ENCODE results near the gene B4GALNT3. TPM values are rescaled to one million over a fixed set of nuclear protein-coding genes. Genes with fewer than 3 reads are reported as not detected.

B4GALNT3 gene
- total and polyA plus RNA-seq, 3 donors from 2014 or later = 16.7 to 34.6 (median 24.3) TPM

GRCh38 chr12:552466-552865, 92.7 kb downstream of the B4GALNT3 start:
- Histone ChIP-seq H3K4me1 (peaks cover 7% of the 10 kb centered on the region), H3K4me3 (no peak overlapping the region), H3K36me3 (ENCODE audit: low read depth, missing control alignments) (no peaks in the 10 kb centered on the region), H3K9me3 (no peaks in the 10 kb centered on the region), H3K27me3 (no peaks in the 10 kb centered on the region), H3K27ac (no peak overlapping the region)
- no peak for TF ChIP-seq POLR2A (IDR thresholded peaks at IDR 0.05)
- no peak for TF ChIP-seq CTCF (IDR thresholded peaks at IDR 0.05)
- 30 to 52% methylated on average over 2 to 6 of the region's 6 CpGs for WGBS, 2 donors
- DNase-seq = peak; percentile 25
- intact Hi-C loops (cut with DNase I; ENCODE audit: low total_unique reads) = no loop called here

DNA sequence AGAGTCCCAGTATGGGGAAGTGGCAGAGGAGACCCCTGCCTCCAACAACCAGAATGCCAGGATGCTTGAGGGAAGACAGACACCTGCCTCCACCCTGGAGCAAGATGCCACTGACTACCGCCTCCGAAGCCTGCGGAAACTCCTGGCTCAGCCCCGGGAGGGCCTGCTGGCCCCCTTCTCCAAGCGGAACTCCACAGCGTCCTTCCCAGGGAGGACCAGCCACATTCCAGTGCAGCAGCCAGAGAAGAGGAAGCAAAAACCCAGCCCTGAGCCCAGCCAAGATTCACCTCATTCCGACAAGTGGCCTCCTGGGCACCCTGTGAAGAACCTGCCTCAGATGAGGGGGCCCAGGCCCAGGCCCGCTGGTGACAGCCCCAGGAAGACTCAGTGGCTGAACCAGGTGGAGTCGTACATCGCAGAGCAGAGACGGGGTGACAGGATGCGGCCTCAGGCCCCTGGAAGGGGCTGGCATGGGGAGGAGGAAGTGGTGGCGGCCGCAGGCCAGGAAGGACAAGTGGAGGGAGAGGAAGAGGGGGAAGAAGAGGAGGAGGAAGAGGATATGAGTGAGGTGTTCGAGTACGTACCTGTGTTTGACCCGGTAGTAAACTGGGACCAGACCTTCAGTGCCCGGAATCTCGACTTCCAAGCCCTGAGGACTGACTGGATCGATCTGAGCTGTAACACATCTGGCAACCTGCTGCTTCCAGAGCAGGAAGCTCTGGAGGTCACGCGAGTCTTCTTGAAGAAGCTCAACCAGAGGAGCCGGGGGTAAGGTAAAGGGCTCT, 93.7 kb downstream of the B4GALNT3 start:
- peaks cover 5% of the 10 kb centered on the region for H3K4me1 ChIP-seq
- no peaks in the 10 kb centered on the region for H3K36me3 ChIP-seq (ENCODE audit: low read depth, missing control alignments)
- TF ChIP-seq POLR2A (IDR thresholded peaks at IDR 0.05) (no peak), CTCF (IDR thresholded peaks at IDR 0.05) (no peak)
- H3K4me3 ChIP-seq = no peak overlapping the region
- no peak for DNase-seq
- WGBS, 2 donors = 81% methylated on average over 18 to 23 of the region's 23 CpGs
- intact Hi-C loops (cut with DNase I; ENCODE audit: low total_unique reads) = no loop called here
- H3K27ac ChIP-seq = no peak overlapping the region
- no peaks in the 10 kb centered on the region for H3K27me3 ChIP-seq
- H3K9me3 ChIP-seq = no peaks in the 10 kb centered on the region

GRCh38 chr12:554001-554285, 94.2 kb downstream of the B4GALNT3 start:
- no peak for TF ChIP-seq POLR2A (IDR thresholded peaks at IDR 0.05)
- no peak for TF ChIP-seq CTCF (IDR thresholded peaks at IDR 0.05)
- DNase-seq = no peak
- Histone ChIP-seq H3K4me3 (no peak overlapping the region), H3K36me3 (ENCODE audit: low read depth, missing control alignments) (no peaks in the 10 kb centered on the region), H3K9me3 (no peaks in the 10 kb centered on the region), H3K27ac (no peak overlapping the region), H3K27me3 (no peaks in the 10 kb centered on the region), H3K4me1 (peaks cover 5% of the 10 kb centered on the region)
- 83 to 94% methylated on average over 8 of the region's 8 CpGs for WGBS, 2 donors
- intact Hi-C loops (cut with DNase I; ENCODE audit: low total_unique reads) = no loop called here

GRCh38 chr12:556498-556897, 96.8 kb downstream of the B4GALNT3 start:
- Histone ChIP-seq H3K27me3 (no peaks in the 10 kb centered on the region), H3K4me3 (no peak overlapping the region), H3K9me3 (no peaks in the 10 kb centered on the region), H3K36me3 (ENCODE audit: low read depth, missing control alignments) (no peaks in the 10 kb centered on the region), H3K4me1 (peaks cover 5% of the 10 kb centered on the region), H3K27ac (no peak overlapping the region)
- DNase-seq = no peak
- 93 to 94% methylated on average over 17 to 20 of the region's 20 CpGs for WGBS, 2 donors
- TF ChIP-seq POLR2A (IDR thresholded peaks at IDR 0.05) = no peak
- intact Hi-C loops (cut with DNase I; ENCODE audit: low total_unique reads) = no loop called here

DNA sequence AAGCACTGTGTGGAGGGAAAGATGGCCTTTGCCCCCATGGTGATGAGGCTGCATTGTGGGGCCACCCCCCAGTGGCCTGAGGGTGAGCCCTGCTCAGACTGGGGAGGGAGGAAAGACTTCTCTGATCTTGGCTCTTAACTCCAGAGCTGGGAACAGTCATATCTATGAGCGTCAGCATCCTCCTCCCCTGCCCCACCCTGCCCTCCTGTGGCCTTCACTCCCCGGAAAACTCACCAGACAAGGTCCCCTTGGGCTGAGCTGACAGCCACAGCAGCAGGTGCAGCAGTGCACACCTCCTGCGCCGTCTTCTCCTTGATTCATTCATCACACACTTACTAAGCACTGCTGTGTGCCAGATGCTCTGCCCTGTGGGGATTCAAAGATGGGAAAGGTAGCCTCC, 98.8 kb downstream of the B4GALNT3 start:
- H3K4me1 ChIP-seq = no peaks in the 10 kb centered on the region
- no peak for DNase-seq
- 64 to 69% methylated on average over 3 to 4 of the region's 4 CpGs for WGBS, 2 donors
- TF ChIP-seq POLR2A (IDR thresholded peaks at IDR 0.05) (no peak), CTCF (IDR thresholded peaks at IDR 0.05) (no peak)
- no peaks in the 10 kb centered on the region for H3K36me3 ChIP-seq (ENCODE audit: low read depth, missing control alignments)
- no peak overlapping the region for H3K4me3 ChIP-seq
- H3K9me3 ChIP-seq = no peaks in the 10 kb centered on the region
- no peak overlapping the region for H3K27ac ChIP-seq
- intact Hi-C loops (cut with DNase I; ENCODE audit: low total_unique reads) = no loop called here
- no peaks in the 10 kb centered on the region for H3K27me3 ChIP-seq
